T47D (cell line): ENCODE results near the gene DONSON.

Experiments
- DNase-seq, 2 experiments: peaks; one replicate each; pipeline versions ENCODE4 v3.0.0 to v3.0.0-alpha.2; 2011 to 2012; ENCODE audit warnings: low read depth in 1 of 2, low spot score in 1 of 2
- JUND ChIP-seq: IDR thresholded peaks from 2 replicates; pipeline ENCODE4 v1.6.1; 2012; ENCODE audit warnings: low read depth
- in situ Hi-C: cut with HindIII; loops from 2 replicates; pipeline ENCODE4 v1.10.0; 2016; ENCODE audit warnings: low sequenced_read_pairs, low pct_unique_long_range_greater_than_20kb

Gene DONSON

GRCh38 chr21:33542640-33543504 lies 45.6 kb downstream of the DONSON start, which contains the start of gene SON:
SON (plus strand) TSS chr21:33543038; CDS start chr21:33543093, 55 bp downstream.
- in situ Hi-C loops = no loop called here
- peak; percentile 94 to 99 for DNase-seq
- no peak for TF ChIP-seq JUND

- TF ChIP-seq JUND = no peak
- in situ Hi-C loops = no loop called here
- DNase-seq = peak; percentile 64 to 90
Observed at GRCh38 chr21:33541756-33542639, 46.5 kb downstream of the DONSON start, which contains the start of gene GART. GART (minus strand) TSS chr21:33542117; CDS start chr21:33539315, 2,802 bp downstream.

DNA sequence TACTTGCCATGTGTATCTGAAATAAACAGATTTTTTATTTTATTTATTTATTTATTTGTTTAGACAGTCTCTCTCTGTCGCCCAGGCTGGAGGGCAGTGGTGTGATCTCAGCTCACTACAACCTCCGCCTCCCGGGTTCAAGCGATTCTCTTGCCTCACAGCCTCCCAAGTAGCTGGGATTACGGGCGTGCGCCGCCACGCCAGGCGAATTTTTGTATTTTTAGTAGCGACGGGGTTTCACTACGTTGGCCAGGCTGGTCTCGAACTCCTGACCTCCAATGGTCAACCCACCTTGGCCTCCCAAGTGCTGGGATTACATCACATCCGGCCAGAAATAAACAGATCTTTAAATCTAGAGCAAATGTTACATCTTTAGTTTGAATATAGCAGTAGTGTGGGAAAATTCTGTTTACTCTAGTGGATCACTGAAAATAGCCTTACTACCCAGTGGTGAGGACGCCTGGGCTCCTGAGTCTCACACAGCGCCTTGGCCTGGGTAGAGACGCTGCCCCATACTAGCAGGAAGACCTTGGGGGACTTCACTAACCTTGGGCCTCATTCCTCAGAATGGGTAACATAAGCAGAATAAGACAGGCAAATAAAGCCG lies 47.3 kb downstream of the DONSON start:
- TF ChIP-seq JUND = no peak
- in situ Hi-C loops = no loop called here
- DNase-seq = peak in 1 of 2 experiments; percentile 27

DNA sequence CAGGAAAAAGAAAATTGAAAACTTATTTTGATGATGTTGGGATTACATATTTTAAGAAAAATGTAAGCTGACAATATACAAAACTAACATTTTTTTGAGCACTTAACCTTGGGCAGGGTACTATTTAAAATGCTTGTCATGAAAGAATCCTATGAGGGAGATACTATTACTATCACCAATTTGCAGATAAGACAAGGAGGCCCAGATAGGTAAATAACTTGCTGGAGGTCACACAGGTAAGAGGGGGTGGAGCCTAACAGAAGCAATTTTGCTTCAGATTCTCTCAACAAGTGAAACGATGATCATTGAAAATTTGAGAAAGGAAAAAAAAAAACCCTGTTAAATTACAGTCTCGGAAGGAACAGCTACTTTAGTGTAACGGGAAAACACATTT lies 47.8 kb downstream of the DONSON start:
- no peak for DNase-seq
- TF ChIP-seq JUND = no peak
- in situ Hi-C loops = no loop called here

DNA sequence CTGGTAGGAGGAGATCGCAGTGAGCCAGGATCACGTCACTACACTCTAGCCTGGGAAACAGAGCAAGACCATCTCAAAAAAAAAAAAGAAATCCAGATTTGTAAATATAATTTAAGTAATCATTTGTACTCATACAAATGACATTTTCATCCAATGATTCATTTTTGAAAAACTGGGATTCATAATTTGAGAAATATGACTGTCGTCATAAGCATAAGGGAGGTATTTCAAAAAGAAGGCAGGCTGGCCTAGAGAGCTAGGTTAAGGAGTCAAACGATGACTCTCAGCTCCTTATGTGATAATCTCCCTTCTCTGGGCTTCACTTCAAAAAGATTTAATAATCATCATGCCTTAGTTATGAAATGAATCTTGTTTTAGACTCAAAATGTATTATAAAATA lies 48.9 kb downstream of the DONSON start:
- no peak for DNase-seq
- no peak for TF ChIP-seq JUND
- in situ Hi-C loops = no loop called here

GRCh38 chr21:33537212-33537611 lies 51.3 kb downstream of the DONSON start:
- in situ Hi-C loops = no loop called here
- TF ChIP-seq JUND = no peak
- DNase-seq = no peak

DNA sequence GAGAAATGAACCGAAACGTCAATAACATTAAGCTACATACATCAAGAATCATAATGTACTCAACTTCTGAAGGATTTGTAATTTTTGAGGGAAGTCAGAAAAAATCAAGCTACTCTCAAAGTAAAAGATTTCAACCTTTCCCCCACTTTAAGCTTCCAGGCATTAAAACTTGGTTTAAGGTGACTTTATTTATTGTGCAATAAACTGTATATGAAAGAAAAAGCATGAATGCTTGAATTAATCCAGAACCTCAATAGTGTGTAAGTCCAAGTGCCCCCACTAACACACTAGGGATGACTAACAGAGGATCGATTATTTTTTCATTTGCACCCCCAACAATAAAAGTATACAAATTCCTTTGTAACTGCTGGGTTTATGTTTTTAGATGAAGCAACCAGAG lies 57.5 kb downstream of the DONSON start:
- no peak for DNase-seq
- TF ChIP-seq JUND = no peak
- in situ Hi-C loops = no loop called here
